Left lung (tissue), 10 donors: ENCODE data around the gene SPG7. TPM values are rescaled to one million over a fixed set of nuclear protein-coding genes. Genes with fewer than 3 reads are reported as not detected.
A peak's percentile ranks its signal among the peaks of the same experiment; 100 is the strongest.

Experiments used
- ATAC-seq: fragments of 200-7000 bp; cut with Tn5 transposase; one replicate; pipeline ENCODE4 v1.9.1; 2020; ENCODE audit warnings: moderate library complexity
- DNase-seq, 4 donors: peaks; one replicate each; pipeline ENCODE4 v3.0.0-alpha.2; 2013 to 2020
- H3K27ac ChIP-seq, 2 donors: fragments of 200-600 bp; sonication (generic) in 1 of 2; one replicate each; pipeline versions ENCODE4 v1.5.0 to v1.8.0; 2020 to 2021
- H3K27me3 ChIP-seq, 2 donors: fragments of 200-600 bp; sonication (generic) in 1 of 2; one replicate each; pipeline versions ENCODE4 v1.5.0 to v1.8.0; 2020 to 2021
- H3K36me3 ChIP-seq, 2 donors: fragments of 200-600 bp; sonication (generic) in 1 of 2; one replicate each; pipeline versions ENCODE4 v1.5.0 to v1.8.0; 2020 to 2021
- H3K4me1 ChIP-seq, 2 donors: fragments of 200-600 bp; one replicate each; pipeline ENCODE4 v1.8.0; 2021
- H3K4me3 ChIP-seq, 2 donors: fragments of 200-600 bp; sonication (generic) in 1 of 2; one replicate each; pipeline versions ENCODE4 v1.5.0 to v1.8.0; 2020 to 2021; ENCODE audit warnings: mild to moderate bottlenecking in 1 of 2
- H3K9me3 ChIP-seq, 2 donors: fragments of 200-600 bp; sonication (generic) in 1 of 2; one replicate each; pipeline versions ENCODE4 v1.5.0 to v1.8.0; 2020 to 2021
- intact Hi-C, 2 donors: fragments of 100-400 bp; cut with DNase I; formaldehyde crosslinking; loops; one replicate each; pipeline versions ENCODE4 v1.11.2 to v1.14.2; 2022
- polyA plus RNA-seq, 6 donors: library from polyadenylated mRNA; unstranded; fragments of 120-200 nt; gene quantifications; one replicate each; pipeline ENCODE4 v1.2.1, GENCODE V29; 2013; ENCODE audit not compliant: insufficient read length in 6 of 6
- total RNA-seq, 2 donors: library from RNA; stranded (reverse); fragmentation: NEBNext Ultra II Directional; extraction: Animal tissue kit (Norgen Biotek cat#: 25700); gene quantifications; one replicate each; pipeline ENCODE4 v1.2.1, GENCODE V29; 2021
- TF ChIP-seq, protein P1 (sequence below), 2 donors: fragments of 200-600 bp; sonication (generic) in 1 of 2; IDR thresholded peaks; one replicate each; pipeline versions ENCODE4 v1.5.0 to v1.8.0; 2021; ENCODE audit warnings: antibody characterized with exemption in 2 of 2
- donor health status: DM: no; HTN: yes; CAD: no.
- donor health status: DM: no; HTN: no; CAD: no.

Gene SPG7
- total and polyA plus RNA-seq, 8 donors, result 79.3 to 148 (median 121) TPM

DNA sequence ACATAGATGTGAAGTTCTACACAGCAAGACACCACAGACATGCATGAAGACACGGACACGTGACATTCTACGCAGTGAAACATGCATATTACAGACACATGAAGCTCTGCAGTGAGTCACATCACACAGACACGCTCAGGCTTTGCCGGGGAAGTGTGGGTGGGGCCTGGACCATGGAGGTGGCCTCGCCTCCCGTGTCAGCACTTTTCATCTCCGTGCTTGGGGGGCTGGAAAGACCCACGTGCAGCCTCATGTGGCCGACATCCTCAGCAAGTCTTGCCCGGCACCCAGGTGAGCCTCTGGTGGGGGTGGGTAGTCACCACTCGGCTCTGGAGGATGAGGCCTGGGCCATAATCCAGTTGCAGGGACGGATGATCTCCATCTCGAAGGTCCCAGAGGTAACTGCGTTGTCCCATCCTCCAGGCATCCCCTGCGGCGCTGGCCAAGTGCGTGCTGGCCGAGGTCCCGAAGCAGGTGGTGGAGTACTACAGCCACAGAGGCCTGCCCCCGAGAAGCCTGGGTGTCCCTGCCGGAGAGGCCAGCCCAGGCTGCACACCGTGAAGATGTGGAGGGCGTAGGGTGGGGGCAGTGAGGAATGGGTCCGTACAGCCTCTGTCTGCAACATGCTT lies 88.0 kb downstream of the SPG7 start:
- TF ChIP-seq, protein P1, sequence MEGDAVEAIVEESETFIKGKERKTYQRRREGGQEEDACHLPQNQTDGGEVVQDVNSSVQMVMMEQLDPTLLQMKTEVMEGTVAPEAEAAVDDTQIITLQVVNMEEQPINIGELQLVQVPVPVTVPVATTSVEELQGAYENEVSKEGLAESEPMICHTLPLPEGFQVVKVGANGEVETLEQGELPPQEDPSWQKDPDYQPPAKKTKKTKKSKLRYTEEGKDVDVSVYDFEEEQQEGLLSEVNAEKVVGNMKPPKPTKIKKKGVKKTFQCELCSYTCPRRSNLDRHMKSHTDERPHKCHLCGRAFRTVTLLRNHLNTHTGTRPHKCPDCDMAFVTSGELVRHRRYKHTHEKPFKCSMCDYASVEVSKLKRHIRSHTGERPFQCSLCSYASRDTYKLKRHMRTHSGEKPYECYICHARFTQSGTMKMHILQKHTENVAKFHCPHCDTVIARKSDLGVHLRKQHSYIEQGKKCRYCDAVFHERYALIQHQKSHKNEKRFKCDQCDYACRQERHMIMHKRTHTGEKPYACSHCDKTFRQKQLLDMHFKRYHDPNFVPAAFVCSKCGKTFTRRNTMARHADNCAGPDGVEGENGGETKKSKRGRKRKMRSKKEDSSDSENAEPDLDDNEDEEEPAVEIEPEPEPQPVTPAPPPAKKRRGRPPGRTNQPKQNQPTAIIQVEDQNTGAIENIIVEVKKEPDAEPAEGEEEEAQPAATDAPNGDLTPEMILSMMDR (IDR thresholded peaks at IDR 0.05), result no peak
- Histone ChIP-seq H3K4me3 (no peak overlapping the region), H3K9me3 (no peaks in the 10 kb centered on the region), H3K27me3 (no peaks in the 10 kb centered on the region), H3K27ac (no peak overlapping the region), H3K4me1 (no peaks in the 10 kb centered on the region), H3K36me3 (no peaks in the 10 kb centered on the region)
- intact Hi-C loops, result no loop called here
- DNase-seq (peak in 1 of 4 donors; percentile 68), ATAC-seq (no peak)

DNA sequence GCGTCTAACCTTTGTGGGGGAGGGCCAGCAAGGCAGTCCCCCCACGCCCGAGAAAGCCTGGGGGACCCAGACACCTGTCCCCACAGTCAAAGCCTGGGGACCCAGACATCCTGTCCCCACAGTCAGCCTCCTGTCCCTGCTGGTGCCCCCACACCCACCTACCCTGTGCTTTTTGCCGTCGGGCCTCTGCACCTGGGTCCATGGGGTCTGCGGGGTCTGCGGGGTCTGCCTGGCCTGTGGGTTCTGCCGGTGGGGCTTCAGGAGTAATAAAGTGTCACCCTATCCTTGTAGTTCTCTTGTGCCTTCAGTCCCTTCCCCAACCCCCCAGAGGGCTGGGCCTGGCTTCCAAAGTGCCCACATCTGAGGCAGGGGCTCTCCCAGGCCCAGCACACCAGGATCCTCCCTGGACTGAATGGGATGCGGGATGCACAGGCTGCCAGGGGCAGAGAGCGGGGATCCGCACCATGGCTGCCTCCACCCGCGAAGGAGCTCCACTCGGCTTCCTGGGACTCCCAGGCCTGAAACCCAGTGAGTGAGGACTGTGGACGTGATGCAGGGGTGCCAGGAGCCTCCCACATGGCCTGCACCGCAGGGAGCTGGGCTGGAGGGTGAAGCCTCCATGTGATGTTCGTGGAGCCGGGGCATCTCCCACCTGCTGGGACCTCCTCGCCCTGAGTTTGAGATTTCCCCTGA lies 88.9 kb downstream of the SPG7 start:
- TF ChIP-seq, protein P1 (IDR thresholded peaks at IDR 0.05), result no peak
- DNase-seq, result peak in 1 of 4 donors; percentile 57

DNA sequence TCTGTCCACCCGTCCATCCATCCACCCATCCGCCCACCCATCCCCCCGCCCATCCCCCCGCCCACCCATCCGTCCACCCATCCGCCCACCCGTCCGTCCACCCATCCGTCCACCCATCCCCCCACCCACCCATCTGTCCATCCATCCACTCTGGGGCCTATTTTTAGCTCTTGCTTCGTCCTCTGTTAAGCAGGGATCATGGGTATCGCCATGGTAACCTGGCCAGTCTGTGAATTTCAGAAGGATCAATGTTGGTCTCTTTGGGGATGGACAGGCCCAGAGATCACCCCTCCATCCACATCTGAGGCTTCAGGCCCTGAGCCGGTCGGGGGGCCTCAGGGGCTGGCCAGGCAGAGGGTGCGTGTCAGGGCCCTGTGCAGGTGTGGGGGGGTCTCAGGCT lies 90.0 kb downstream of the SPG7 start:
- no peak overlapping the region for H3K4me3 ChIP-seq
- intact Hi-C loops, result no loop called here
- ATAC-seq (no peak), DNase-seq (no peak)
- no peaks in the 10 kb centered on the region for H3K36me3 ChIP-seq
- peaks cover 0 to 15% of the 10 kb centered on the region in 2 donors for H3K27me3 ChIP-seq
- no peaks in the 10 kb centered on the region for H3K9me3 ChIP-seq
- peaks cover 10 to 14% of the 10 kb centered on the region in 2 donors for H3K4me1 ChIP-seq
- TF ChIP-seq, protein P1 (IDR thresholded peaks at IDR 0.05), result no peak
- no peak overlapping the region for H3K27ac ChIP-seq

More for the DNA sequence above, 88.9 kb downstream of the SPG7 start:
- peaks cover 2 to 3% of the 10 kb centered on the region in 2 donors for H3K4me1 ChIP-seq
- no peaks in the 10 kb centered on the region for H3K36me3 ChIP-seq
- ATAC-seq, result no peak
- peaks cover 0 to 4% of the 10 kb centered on the region in 2 donors for H3K27me3 ChIP-seq
- H3K9me3 ChIP-seq, result no peaks in the 10 kb centered on the region
- H3K4me3 ChIP-seq, result no peak overlapping the region
- no peak overlapping the region for H3K27ac ChIP-seq
- intact Hi-C loops, result no loop called here

DNA sequence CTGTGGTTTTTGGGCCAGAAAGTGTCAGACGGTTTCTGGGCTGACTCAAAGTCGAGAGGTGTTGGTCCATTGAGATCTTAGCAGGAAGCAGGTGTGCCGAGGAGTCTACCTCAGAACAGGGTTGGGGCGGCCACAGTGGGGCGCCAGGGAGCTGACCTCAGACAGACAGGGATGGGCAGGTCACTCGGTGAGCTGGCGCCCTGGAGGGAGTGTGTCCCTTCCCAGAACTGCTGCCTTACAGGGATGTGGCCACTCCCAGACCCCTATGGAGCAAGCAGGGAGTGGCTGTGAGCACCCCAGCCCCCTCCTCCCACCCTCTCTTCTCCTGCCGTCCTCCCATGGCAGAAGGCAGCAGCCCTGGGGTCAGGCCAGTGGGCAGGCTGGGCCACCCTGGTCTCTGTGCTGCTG lies 91.3 kb downstream of the SPG7 start:
- H3K27ac ChIP-seq, result no peak overlapping the region
- H3K4me3 ChIP-seq, result no peak overlapping the region
- DNase-seq (peak in 1 of 4 donors; percentile 49), ATAC-seq (no peak)
- TF ChIP-seq, protein P1 (IDR thresholded peaks at IDR 0.05), result no peak
- H3K9me3 ChIP-seq, result no peaks in the 10 kb centered on the region
- intact Hi-C loops, result no loop called here
- H3K4me1 ChIP-seq, result peaks cover 10 to 14% of the 10 kb centered on the region in 2 donors
- H3K27me3 ChIP-seq, result peaks cover 0 to 17% of the 10 kb centered on the region in 2 donors
- H3K36me3 ChIP-seq, result no peaks in the 10 kb centered on the region

DNA sequence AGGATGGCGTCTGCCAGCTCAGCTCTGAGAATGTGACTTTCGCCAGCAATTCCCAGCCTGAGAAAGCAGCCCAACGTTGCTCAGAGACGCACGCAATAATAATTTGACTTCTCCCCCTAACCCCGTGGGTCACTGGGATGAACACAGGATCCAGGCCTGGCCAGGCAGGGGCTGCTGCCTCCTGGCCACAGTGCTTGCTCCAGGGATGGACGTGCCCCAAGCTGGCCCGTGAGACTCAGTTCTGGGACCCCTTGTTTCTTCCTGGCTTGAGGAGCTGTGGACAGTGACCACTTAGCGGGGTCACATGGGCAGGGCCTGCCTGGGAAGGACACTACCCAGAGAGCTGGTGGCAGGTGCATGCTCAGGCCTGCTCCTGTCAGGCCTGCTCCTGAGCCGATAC lies 91.7 kb downstream of the SPG7 start:
- no peak for ATAC-seq
- no peak overlapping the region for H3K27ac ChIP-seq
- peaks cover 0 to 17% of the 10 kb centered on the region in 2 donors for H3K27me3 ChIP-seq
- no peaks in the 10 kb centered on the region for H3K36me3 ChIP-seq
- H3K9me3 ChIP-seq, result no peaks in the 10 kb centered on the region
- intact Hi-C loops, result no loop called here
- no peak for DNase-seq
- TF ChIP-seq, protein P1 (IDR thresholded peaks at IDR 0.05), result no peak
- H3K4me3 ChIP-seq, result no peak overlapping the region
- peaks cover 10 to 14% of the 10 kb centered on the region in 2 donors for H3K4me1 ChIP-seq
